Upper lobe of left lung (tissue), 6 donors: ENCODE data around the gene GSDMA. TPM values are rescaled to one million over a fixed set of nuclear protein-coding genes. Genes with fewer than 3 reads are reported as not detected.

Source experiments
- ATAC-seq, 2 donors: fragments of 200-7000 bp; cut with Tn5 transposase; one replicate each; pipeline ENCODE4 v1.9.1; 2022; ENCODE audit warnings: mild to moderate bottlenecking in 2 of 2, moderate library complexity in 2 of 2; ENCODE audit not compliant: low FRiP score in 2 of 2
- DNase-seq, 2 donors: peaks; one replicate each; pipeline ENCODE4 v3.0.0-alpha.2; 2019 to 2020
- H3K27ac ChIP-seq, 4 donors: fragments of 200-600 bp; sonication (generic); one replicate each; pipeline ENCODE4 v1.5.1; 2016 to 2019
- H3K27me3 ChIP-seq, 4 donors: fragments of 200-600 bp; sonication (generic); one replicate each; pipeline ENCODE4 v1.5.1; 2017 to 2019
- H3K36me3 ChIP-seq, 4 donors: fragments of 200-600 bp; sonication (generic); one replicate each; pipeline ENCODE4 v1.5.1; 2016 to 2019
- H3K4me1 ChIP-seq, 4 donors: fragments of 200-600 bp; sonication (generic); one replicate each; pipeline ENCODE4 v1.5.1; 2018 to 2019
- H3K4me3 ChIP-seq, 4 donors: fragments of 200-600 bp; sonication (generic); one replicate each; pipeline ENCODE4 v1.5.1; 2017 to 2019; ENCODE audit warnings: mild to moderate bottlenecking in 2 of 4, moderate library complexity in 1 of 4
- H3K9me3 ChIP-seq, 4 donors: fragments of 200-600 bp; sonication (generic); one replicate each; pipeline ENCODE4 v1.5.1; 2018 to 2019
- CTCF ChIP-seq, 6 experiments: fragments of 450-650 bp in 4 of 6; fragments of 200-600 bp in 2 of 6; sonication (generic) in 2 of 6; IDR thresholded peaks; one replicate each; pipeline ENCODE4 v1.5.1; 2016 to 2019; ENCODE audit warnings: antibody characterized with exemption in 6 of 6
- EP300 ChIP-seq, 4 donors: sonication (generic); formaldehyde crosslinking; IDR thresholded peaks; one replicate each; pipeline ENCODE4 v1.5.1; 2017; ENCODE audit warnings: antibody characterized with exemption in 4 of 4, control low read depth in 2 of 4
- POLR2A ChIP-seq, 4 donors: fragments of 450-650 bp; IDR thresholded peaks; one replicate each; pipeline ENCODE4 v1.5.1; 2016 to 2017; ENCODE audit warnings: antibody characterized with exemption in 4 of 4, mild to moderate bottlenecking in 2 of 4
- POLR2AphosphoS5 ChIP-seq, 2 donors: sonication (generic); formaldehyde crosslinking; IDR thresholded peaks; one replicate each; pipeline ENCODE4 v1.5.1; 2017; ENCODE audit warnings: antibody characterized with exemption in 2 of 2
- WGBS, 2 donors: methylation state at CpG; one replicate each; pipeline ENCODE4 v1.1.5; 2017 to 2018; 5-methylcytosine and 5-hydroxymethylcytosine counted together
- total RNA-seq, 6 donors: library from RNA; depleted of rRNA in 4 of 6; stranded (reverse); fragments of >200 nt in 4 of 6; gene quantifications; one replicate each; pipeline versions ENCODE4 v1.1.0 to v1.2.1, GENCODE V29; 2016 to 2021
- donor health status: DM: no; HTN: no; CAD: no; lungs with moderate emphysema.
- donor health status: DM: no; HTN: yes; CAD: no; lungs with severe emphysema.

GSDMA gene
- total RNA-seq, 6 donors from 2014 or later = 0.14 to 0.61 (median 0.51) TPM; not detected in 2

GRCh38 chr17:39919087-39919683 lies 43.6 kb upstream of the GSDMA start:
- H3K27ac ChIP-seq = no peak overlapping the region
- DNase-seq = no peak
- no peak overlapping the region for H3K4me3 ChIP-seq
- peaks cover 0 to 5% (median 2%) of the 10 kb centered on the region in 4 donors for H3K4me1 ChIP-seq
- no peaks in the 10 kb centered on the region for H3K9me3 ChIP-seq
- H3K27me3 ChIP-seq = no peaks in the 10 kb centered on the region
- no peak for ATAC-seq
- H3K36me3 ChIP-seq = peaks cover 16 to 53% (median 45%) of the 10 kb centered on the region in 4 donors
- no peak for TF ChIP-seq POLR2AphosphoS5 (IDR thresholded peaks at IDR 0.05)
- TF ChIP-seq EP300 (IDR thresholded peaks at IDR 0.05) = no peak
- no peak for TF ChIP-seq CTCF (IDR thresholded peaks at IDR 0.05)
- TF ChIP-seq POLR2A (IDR thresholded peaks at IDR 0.05) = no peak
- 88 to 93% methylated on average over 3 to 9 of the region's 9 CpGs for WGBS, 2 donors

- Histone ChIP-seq H3K27ac (no peak overlapping the region), H3K9me3 (no peaks in the 10 kb centered on the region), H3K4me1 (peaks cover 4 to 19% (median 14%) of the 10 kb centered on the region in 4 donors), H3K4me3 (no peak overlapping the region), H3K36me3 (peaks cover 16 to 53% (median 45%) of the 10 kb centered on the region in 4 donors), H3K27me3 (no peaks in the 10 kb centered on the region)
- DNase-seq = peak in 1 of 2 donors; percentile 60
- TF ChIP-seq POLR2A (IDR thresholded peaks at IDR 0.05) = no peak
- TF ChIP-seq EP300 (IDR thresholded peaks at IDR 0.05) = no peak
- TF ChIP-seq POLR2AphosphoS5 (IDR thresholded peaks at IDR 0.05) = no peak
- no peak for TF ChIP-seq CTCF (IDR thresholded peaks at IDR 0.05)
- 77 to 79% methylated on average over 13 to 19 of the region's 19 CpGs for WGBS, 2 donors
- ATAC-seq = no peak
Measured at GRCh38 chr17:39920218-39921210, 42.3 kb upstream of the GSDMA start.

- no peaks in the 10 kb centered on the region for H3K9me3 ChIP-seq
- TF ChIP-seq EP300 (IDR thresholded peaks at IDR 0.05) (no peak), POLR2AphosphoS5 (IDR thresholded peaks at IDR 0.05) (no peak), POLR2A (IDR thresholded peaks at IDR 0.05) (no peak), CTCF (IDR thresholded peaks at IDR 0.05) (no peak)
- no peak for DNase-seq
Measured at GRCh38 chr17:39921323-39921722, 41.5 kb upstream of the GSDMA start.

GRCh38 chr17:39922006-39922405 lies 40.8 kb upstream of the GSDMA start:
- Histone ChIP-seq H3K36me3 (peaks cover 16 to 53% (median 45%) of the 10 kb centered on the region in 4 donors), H3K9me3 (no peaks in the 10 kb centered on the region), H3K27ac (no peak overlapping the region), H3K4me3 (no peak overlapping the region), H3K27me3 (no peaks in the 10 kb centered on the region), H3K4me1 (peaks cover 14 to 33% (median 28%) of the 10 kb centered on the region in 4 donors)
- DNase-seq (no peak), ATAC-seq (no peak)
- TF ChIP-seq EP300 (IDR thresholded peaks at IDR 0.05) (no peak), POLR2AphosphoS5 (IDR thresholded peaks at IDR 0.05) (no peak), CTCF (IDR thresholded peaks at IDR 0.05) (no peak), POLR2A (IDR thresholded peaks at IDR 0.05) (no peak)
- WGBS, 2 donors = 90 to 92% methylated on average over 6 of the region's 6 CpGs

More at GRCh38 chr17:39921323-39921722, 41.5 kb upstream of the GSDMA start:
- Histone ChIP-seq H3K4me3 (no peak overlapping the region), H3K27me3 (no peaks in the 10 kb centered on the region), H3K27ac (no peak overlapping the region), H3K36me3 (peaks cover 16 to 53% (median 45%) of the 10 kb centered on the region in 4 donors), H3K4me1 (peaks cover 9 to 27% (median 22%) of the 10 kb centered on the region in 4 donors)
- WGBS, 2 donors = 54 to 79% methylated on average over 3 to 5 of the region's 5 CpGs
- ATAC-seq = no peak
